K562 (cell line): ENCODE results near the gene TMEM141. TPM values are rescaled to one million over a fixed set of nuclear protein-coding genes. Genes with fewer than 3 reads are reported as not detected.

Experiments
- ATAC-seq: fragments of 200-7000 bp; cut with Tn5 transposase; 3 replicates; pipeline ENCODE4 v1.9.1; 2020; ENCODE audit warnings: moderate library complexity
- BruUV-seq: library from RNA; stranded (reverse); fragments of 400-500 nt; replicated peaks from 2 replicates; lab custom pipeline; 2021; lab: Mats Ljungman, UMichigan
- CTCF ChIA-PET: fragments of 300-600 bp; formaldehyde crosslinking; extraction: SDS; loops from one replicate; lab custom pipeline; 2021; ENCODE audit warnings: low intra/inter-chr PET ratio; lab: Yijun Ruan, JAX
- POLR2A ChIA-PET: fragments of 300-600, 350-650 bp; sonication (Branson Sonifier 250); formaldehyde crosslinking; extraction: SDS; loops from one replicate; lab custom pipeline; 2021; ENCODE audit warnings: antibody characterized with exemption, inconsistent platforms; lab: Yijun Ruan, JAX
- DNase-seq, 4 experiments: peaks; one replicate each; pipeline versions ENCODE4 v3.0.0 to v3.0.0-alpha.2; 2011 to 2018; ENCODE audit warnings: low spot score in 3 of 4, mixed read lengths in 3 of 4; ENCODE audit errors: extremely low read depth in 1 of 4
- FAIRE-seq: peaks from 2 replicates; lab custom pipeline; 2011; peaks lifted over from hg19 to GRCh38; lab: Jason Lieb, UNC
- H2AFZ ChIP-seq: 2 replicates; pipeline ENCODE4 v1.6.0; 2011; ENCODE audit warnings: low read depth, low read length, control low read depth, inconsistent platforms
- H3K27ac ChIP-seq: fragments of 200-600 bp; 3 replicates; pipeline ENCODE4 v1.8.0; 2011; ENCODE audit warnings: low read depth, mild to moderate bottlenecking, control low read depth, inconsistent platforms, low read length, moderate library complexity, mixed read lengths; ENCODE audit errors: extremely low read depth
- H3K27me3 ChIP-seq, 2 experiments: fragments of 300-600 bp in 1 of 2; 2 replicates in 1 of 2; 3 replicates in 1 of 2; pipeline versions ENCODE4 v1.6.0 to v1.8.0; 2011; ENCODE audit warnings: inconsistent platforms in 2 of 2, low read length in 2 of 2, mild to moderate bottlenecking in 1 of 2, mixed read lengths in 1 of 2, moderate library complexity in 1 of 2; ENCODE audit not compliant: control insufficient read depth in 2 of 2, insufficient read depth in 2 of 2
- H3K36me3 ChIP-seq: fragments of 300-600 bp; 3 replicates; pipeline ENCODE4 v1.8.0; 2011; ENCODE audit warnings: mild to moderate bottlenecking, low read length, inconsistent platforms; ENCODE audit not compliant: control insufficient read depth, insufficient read depth
- H3K4me1 ChIP-seq, 2 experiments: fragments of 200-600 bp in 1 of 2; replicated peaks in 1 of 2; 2 replicates in 1 of 2; 3 replicates in 1 of 2; pipeline versions ENCODE4 v1.5.1 to v1.8.0; 2011; ENCODE audit warnings: inconsistent platforms in 2 of 2, low read length in 2 of 2, mild to moderate bottlenecking in 1 of 2, mixed read lengths in 1 of 2, moderate library complexity in 1 of 2; ENCODE audit not compliant: control insufficient read depth in 2 of 2, insufficient read depth in 2 of 2
- H3K4me2 ChIP-seq: 2 replicates; pipeline ENCODE4 v1.6.1; 2011; ENCODE audit warnings: low read length, control low read depth, inconsistent platforms, mixed read lengths; ENCODE audit not compliant: insufficient read depth
- H3K4me3 ChIP-seq: fragments of 200-600 bp; sonication (generic), shearing (Covaris generic); 2 replicates; pipeline ENCODE4 v1.5.1; 2016; ENCODE audit warnings: control low read depth, inconsistent platforms
- H3K79me2 ChIP-seq: fragments of 200-600 bp; 3 replicates; pipeline ENCODE4 v1.8.0; 2011; ENCODE audit warnings: low read length, inconsistent platforms; ENCODE audit not compliant: control insufficient read depth, insufficient read depth
- H3K9ac ChIP-seq, 2 experiments: 2 replicates each; pipeline versions ENCODE4 v1.6.0 to v1.6.1; 2011; ENCODE audit warnings: low read depth in 2 of 2, low read length in 2 of 2, control low read depth in 1 of 2, inconsistent platforms in 1 of 2, mild to moderate bottlenecking in 1 of 2, mixed read lengths in 1 of 2; ENCODE audit not compliant: insufficient read depth in 1 of 2
- H3K9me1 ChIP-seq: one replicate; pipeline ENCODE4 v1.6.0; 2011; ENCODE audit warnings: inconsistent platforms, mild to moderate bottlenecking, low read length, moderate library complexity; ENCODE audit not compliant: control insufficient read depth, insufficient read depth
- H3K9me3 ChIP-seq: replicated peaks from 2 replicates; pipeline ENCODE4 v1.5.1; 2011; ENCODE audit warnings: low read depth, low read length, inconsistent platforms; ENCODE audit not compliant: control insufficient read depth, insufficient read depth
- H4K20me1 ChIP-seq: replicated peaks from 2 replicates; pipeline ENCODE4 v1.6.1; 2011; ENCODE audit warnings: low read length, inconsistent platforms, mixed read lengths; ENCODE audit not compliant: control insufficient read depth, insufficient read depth
- AFF4 ChIP-seq: sonication (generic); formaldehyde crosslinking; IDR thresholded peaks from 2 replicates; pipeline ENCODE4 v1.8.0; 2023; ENCODE audit warnings: mild to moderate bottlenecking, missing genetic modification reagents
- ATF1 ChIP-seq, 2 experiments: fragments of 450-650 bp in 1 of 2; IDR thresholded peaks; 2 replicates each; pipeline ENCODE4 v1.6.1; 2016; ENCODE audit warnings: missing compliant biosample characterization in 1 of 2, missing genetic modification characterization in 1 of 2
- BRF1 ChIP-seq: IDR thresholded peaks from 3 replicates; pipeline ENCODE4 v1.6.1; 2011; ENCODE audit warnings: borderline replicate concordance, mild to moderate bottlenecking; ENCODE audit not compliant: insufficient read length; ENCODE audit errors: extremely low read depth
- HCFC1 ChIP-seq: IDR thresholded peaks from 2 replicates; pipeline ENCODE4 v1.6.1; 2012; ENCODE audit warnings: low read depth, low read length, improper control_type of control experiment
- MAFF ChIP-seq: IDR thresholded peaks from 2 replicates; pipeline ENCODE4 v1.6.1; 2012; ENCODE audit warnings: low read length, improper control_type of control experiment
- NCOA6 ChIP-seq: fragments of 450-650 bp; IDR thresholded peaks from 2 replicates; pipeline ENCODE4 v1.6.1; 2017; ENCODE audit warnings: mild to moderate bottlenecking
- PML ChIP-seq: IDR thresholded peaks from 2 replicates; pipeline ENCODE4 v1.6.1; 2012; ENCODE audit warnings: low read length, inconsistent platforms
- RAD21 ChIP-seq, 2 experiments: fragments of 250-450 bp in 1 of 2; fragments of 450-650 bp in 1 of 2; sonication (Bioruptor Pico) in 1 of 2; formaldehyde crosslinking in 1 of 2; IDR thresholded peaks in 1 of 2; conservative IDR thresholded peaks in 1 of 2; 2 replicates each; pipeline versions ENCODE4 v1.4.0 to v1.8.0; 2020 to 2022; ENCODE audit warnings: mild to moderate bottlenecking in 2 of 2, moderate library complexity in 1 of 2
- SMC3 ChIP-seq: conservative IDR thresholded peaks from 2 replicates; pipeline ENCODE4 v1.6.1; 2011; ENCODE audit warnings: low read depth, low read length, improper control_type of control experiment; ENCODE audit not compliant: insufficient read depth
- STAG1 ChIP-seq: sonication (generic); formaldehyde crosslinking; IDR thresholded peaks from 2 replicates; pipeline ENCODE4 v1.5.0; 2020; ENCODE audit warnings: missing genetic modification reagents, borderline replicate concordance
- TSC22D4 ChIP-seq: fragments of 450-650 bp; IDR thresholded peaks from 2 replicates; pipeline ENCODE4 v1.6.1; 2016; ENCODE audit warnings: missing genetic modification characterization, missing biosample characterization, control low read depth
- ZFP30 ChIP-seq: fragments of 250-450 bp; sonication (Bioruptor Pico); IDR thresholded peaks from 2 replicates; pipeline ENCODE4 v1.8.0; 2022; ENCODE audit warnings: moderate library complexity, mild to moderate bottlenecking, inconsistent platforms, borderline replicate concordance
- ZNF134 ChIP-seq: fragments of 250-450 bp; sonication (Bioruptor Pico); conservative IDR thresholded peaks from 2 replicates; pipeline ENCODE4 v1.4.0; 2020
- ZNF445 ChIP-seq: fragments of 250-450 bp; sonication (Bioruptor Pico); IDR thresholded peaks from 2 replicates; pipeline ENCODE4 v1.4.0; 2020; ENCODE audit warnings: low read depth, mild to moderate bottlenecking, moderate library complexity
- ZNF696 ChIP-seq: fragments of 250-450 bp; sonication (Bioruptor Pico); conservative IDR thresholded peaks from 2 replicates; pipeline ENCODE4 v1.4.0; 2020; ENCODE audit warnings: mild to moderate bottlenecking, moderate library complexity
- ZNF764 ChIP-seq: fragments of 250-450 bp; sonication (Bioruptor Pico); IDR thresholded peaks from 2 replicates; pipeline ENCODE4 v1.4.0; 2020; ENCODE audit warnings: low read depth, mild to moderate bottlenecking, moderate library complexity
- WGBS: fragments of 100-300 bp; shearing (Covaris generic); methylation state at CpG from one replicate; pipeline ENCODE4 v1.1.6; 2016; ENCODE audit warnings: low coverage, mixed read lengths; ENCODE audit not compliant: insufficient coverage; ENCODE audit errors: missing lambda C conversion rate; 5-methylcytosine and 5-hydroxymethylcytosine counted together
- in situ Hi-C: fragments of 300-500 bp; cut with MboI; formaldehyde crosslinking; loops from 4 replicates; pipeline ENCODE4 v1.15.0; 2018; ENCODE audit warnings: inconsistent platforms, mixed read lengths
- intact Hi-C: fragments of 100-400 bp; cut with micrococcal nuclease; formaldehyde crosslinking; loops from 2 replicates; pipeline ENCODE4 v1.14.2; 2022
- polyA plus RNA-seq, 8 experiments: library from polyadenylated mRNA; depleted of rRNA in 4 of 8; stranded (reverse) in 5 of 8; unstranded in 3 of 8; fragments of >200 nt; fragmentation: Nextera tagmentation in 2 of 8; fragmentation: Illumina TruSeq in 1 of 8; extraction: Ambion mirVana in 2 of 8; extraction: Trizol in 1 of 8; gene quantifications; 2 replicates each; pipeline versions ENCODE4 v1.2.1 to v1.2.3, GENCODE V29; 2011 to 2014; ENCODE audit warnings: inconsistent platforms in 1 of 8, missing spikeins in 1 of 8
- total RNA-seq, 7 experiments: library from RNA; depleted of rRNA in 6 of 7; stranded (reverse); fragments of >200 nt in 6 of 7; fragmentation: Illumina TruSeq in 2 of 7; extraction: Trizol in 2 of 7; gene quantifications; 2 replicates each; pipeline versions ENCODE4 v1.2.1 to v1.2.3, GENCODE V29; 2011 to 2021; ENCODE audit warnings: low replicate concordance in 1 of 7

TMEM141 gene
- total and polyA plus RNA-seq, 9 of the 15 experiments (the other 6 are each of a cell fraction or from before 2014, with no cell fraction given) = 21.5 to 123 (median 74.8) TPM

- TF ChIP-seq ZNF696 (CRISPR knock-in tag) (no peak), BRF1 (no peak), ATF1 (CRISPR knock-in tag; IDR thresholded peaks at IDR 0.05) (no peak), ATF1 (tag; IDR thresholded peaks at IDR 0.05) (peak; percentile 30; the same call in 1 of the 2 replicates), PML (peak; percentile 30; the same call in 1 of the 2 replicates), ZFP30 (CRISPR knock-in tag) (no peak), ZNF764 (CRISPR knock-in tag) (no peak), STAG1 (CRISPR knock-in tag) (no peak)
These were observed 16.3 kb downstream of the TMEM141 start, which contains the start of gene RABL6 (continued) for GRCh38 chr9:136807281-136808074.

DNA sequence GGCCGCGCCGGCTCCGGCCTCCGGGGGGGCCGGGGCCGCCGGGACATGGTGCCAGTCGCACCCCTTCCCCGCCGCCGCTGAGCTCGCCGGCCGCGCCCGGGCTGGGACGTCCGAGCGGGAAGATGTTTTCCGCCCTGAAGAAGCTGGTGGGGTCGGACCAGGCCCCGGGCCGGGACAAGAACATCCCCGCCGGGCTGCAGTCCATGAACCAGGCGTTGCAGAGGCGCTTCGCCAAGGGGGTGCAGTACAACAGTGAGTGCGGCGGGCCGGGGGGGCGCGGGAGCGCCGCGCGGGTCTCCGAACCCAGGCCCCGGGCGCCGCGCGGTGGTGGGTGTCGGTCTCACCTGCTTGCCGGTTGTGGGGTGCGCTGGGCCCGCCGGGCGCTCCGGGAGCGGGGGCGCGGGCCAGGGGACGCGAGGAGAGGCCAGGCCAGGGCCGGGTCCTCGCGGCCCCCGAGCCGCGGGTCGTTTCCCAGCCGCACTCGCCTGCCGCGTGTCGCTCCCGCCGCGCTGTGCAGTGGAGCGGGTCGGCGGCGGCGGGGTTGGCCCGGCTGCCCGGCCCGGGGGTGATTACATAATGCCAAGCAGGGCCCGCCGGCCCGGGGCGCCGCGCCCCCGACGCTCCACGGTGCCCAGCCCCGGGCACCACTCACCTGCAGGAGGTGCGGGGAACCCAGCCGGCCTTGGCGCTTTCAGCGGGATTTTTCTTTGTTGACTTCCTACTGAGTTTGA, 17.1 kb downstream of the TMEM141 start:
- Histone ChIP-seq H3K4me3 (peak overlapping the region; percentile 97), H4K20me1 (no peaks in the 10 kb centered on the region), H3K36me3 (peaks cover 50% of the 10 kb centered on the region), H3K4me1 (peaks cover 26 to 50% of the 10 kb centered on the region in 2 experiments), H3K79me2 (peaks cover 69% of the 10 kb centered on the region), H2AFZ (no peak overlapping the region), H3K4me2 (peak overlapping the region; percentile 94), H3K9me3 (no peaks in the 10 kb centered on the region), H3K9ac (peak overlapping the region; percentile 77 to 99), H3K27me3 (no peaks in the 10 kb centered on the region), H3K9me1 (no peaks in the 10 kb centered on the region), H3K27ac (peak overlapping the region; percentile 91)
- ChIA-PET POLR2A (interaction anchor here (0.6 to 3.6 kb wide), 8 partner anchors 7 to 278 kb away, joined by 3 to 16 read pairs (median 4); no protein-coding TSS in a partner anchor), CTCF (interaction anchor here (0.6 to 0.9 kb wide), 3 partner anchors 21 to 81 kb away, joined by 3 read pairs; no protein-coding TSS in a partner anchor)
- in situ Hi-C loops (no loop called here), intact Hi-C loops (no loop called here)
- DNase-seq = peak in 3 of 4 experiments; percentile 45 to 66 (median 57)
- peak; percentile 38 for ATAC-seq
- BruUV-seq = no TSS peak
- under 1% methylated on average over 41 of the region's 93 CpGs for WGBS
- no peak for FAIRE-seq
- TF ChIP-seq HCFC1 (no peak), ZNF134 (CRISPR knock-in tag) (no peak), ZNF445 (CRISPR knock-in tag) (no peak), RAD21 (CRISPR knock-in tag; conservative IDR thresholded peaks at IDR 0.05 in 1 of 2, IDR thresholded peaks at IDR 0.05 in 1 of 2) (peak in 1 of 2 experiments; percentile 33; a peak in 1 of 4 replicates), MAFF (no peak), TSC22D4 (tag) (no peak), AFF4 (CRISPR knock-in tag) (0 out of 2 replicates have a peak, but pooled peaks have one; percentile 41), SMC3 (no peak), NCOA6 (no peak)
